ENCODE measurements around the gene UPF3A. TPM values are rescaled to one million over a fixed set of nuclear protein-coding genes. Genes with fewer than 3 reads are reported as not detected.

Gene UPF3A
- total RNA-seq, 1 donor from 2014 or later: 49.2 TPM

GRCh38 chr13:114264313-114264712 lies 17.1 kb upstream of the UPF3A start:
- DNase-seq (ENCODE audit: low read depth): peak; percentile 44

- DNase-seq (ENCODE audit: low read depth): peak; percentile 85
Measured at GRCh38 chr13:114264886-114265611, 16.4 kb upstream of the UPF3A start.

GRCh38 chr13:114266241-114266640 lies 15.2 kb upstream of the UPF3A start:
- no peak for DNase-seq (ENCODE audit: low read depth)

GRCh38 chr13:114268344-114269280 lies 12.8 kb upstream of the UPF3A start:
- DNase-seq (ENCODE audit: low read depth): peak; percentile 84

GRCh38 chr13:114269281-114269770 lies 12.1 kb upstream of the UPF3A start:
- no peak for DNase-seq (ENCODE audit: low read depth)

- DNase-seq (ENCODE audit: low read depth): no peak
Measured at GRCh38 chr13:114272977-114273376, 8.4 kb upstream of the UPF3A start.

GRCh38 chr13:114275304-114275703 lies 6.1 kb upstream of the UPF3A start:
- DNase-seq (ENCODE audit: low read depth): no peak

GRCh38 chr13:114279146-114279545 lies 2.3 kb upstream of the UPF3A start:
- DNase-seq (ENCODE audit: low read depth): no peak

GRCh38 chr13:114279758-114280355 lies 1.5 kb upstream of the UPF3A start:
- no peak for DNase-seq (ENCODE audit: low read depth)

GRCh38 chr13:114282041-114282670 lies 755 bp downstream of the UPF3A start:
- DNase-seq (ENCODE audit: low read depth): peak; percentile 88

GRCh38 chr13:114283576-114283975 lies 2.2 kb downstream of the UPF3A start:
- DNase-seq (ENCODE audit: low read depth): no peak

GRCh38 chr13:114284680-114285079 lies 3.3 kb downstream of the UPF3A start:
- no peak for DNase-seq (ENCODE audit: low read depth)

- peak; percentile 27 for DNase-seq (ENCODE audit: low read depth)
Measured at GRCh38 chr13:114285166-114285808, 3.9 kb downstream of the UPF3A start.

GRCh38 chr13:114286808-114287207 lies 5.4 kb downstream of the UPF3A start:
- peak; percentile 79 for DNase-seq (ENCODE audit: low read depth)

GRCh38 chr13:114288157-114288591 lies 6.8 kb downstream of the UPF3A start:
- peak; percentile 38 for DNase-seq (ENCODE audit: low read depth)

- DNase-seq (ENCODE audit: low read depth): no peak
Measured at GRCh38 chr13:114296448-114296847, 15.0 kb downstream of the UPF3A start.

- no peak for DNase-seq (ENCODE audit: low read depth)
Measured at GRCh38 chr13:114296902-114297301, 15.5 kb downstream of the UPF3A start.

GRCh38 chr13:114298866-114299265 lies 17.5 kb downstream of the UPF3A start:
- DNase-seq (ENCODE audit: low read depth): no peak

GRCh38 chr13:114299604-114300305 lies 18.4 kb downstream of the UPF3A start:
- DNase-seq (ENCODE audit: low read depth): no peak

Data from myocyte (in vitro differentiated cells).